SU-DHL-6 (cell line): ENCODE results near the gene XYLT1.

ENCODE experiments used
- CTCF ChIP-seq: fragments of 200-600 bp; sonication (generic); IDR thresholded peaks from one replicate; pipeline ENCODE4 v1.5.1; 2017; ENCODE audit warnings: antibody characterized with exemption, mild to moderate bottlenecking, low read length, moderate library complexity; ENCODE audit not compliant: insufficient read depth, poor library complexity, severe bottlenecking
- EZH2phosphoT487 ChIP-seq: fragments of 200-600 bp; sonication (generic), shearing (Covaris generic); conservative IDR thresholded peaks from 2 replicates; pipeline ENCODE4 v1.6.1; 2018; ENCODE audit warnings: mild to moderate bottlenecking, antibody characterized with exemption, low read length, moderate library complexity, mixed read lengths

DNA sequence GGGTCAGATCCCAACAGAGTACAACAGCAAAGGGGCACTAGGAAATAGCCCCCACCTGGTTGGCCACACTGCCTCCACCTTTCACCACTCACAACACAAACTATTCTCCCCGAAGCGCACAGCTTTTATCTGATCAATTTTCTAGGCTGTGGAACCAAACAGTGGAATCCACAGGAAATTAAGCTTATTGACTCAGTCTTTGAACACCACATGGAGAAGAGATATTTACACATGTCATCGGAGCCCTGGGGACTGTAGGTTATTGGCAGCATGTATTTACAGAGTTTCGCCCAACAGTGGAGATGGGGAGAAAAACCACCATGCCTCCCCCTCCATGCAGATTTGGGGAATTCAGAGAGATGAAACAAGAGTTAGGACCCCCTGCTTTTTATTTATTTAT is 154.8 kb downstream of the XYLT1 start:
- TF ChIP-seq CTCF, result no peak
- TF ChIP-seq EZH2phosphoT487, result no peak
